Stimulated activated CD4-positive, alpha-beta T cell treated with anti-CD3 and anti-CD28 coated beads, Interleukin-2, amount 100 ng/mL, for 24 hours (primary cell): Measurements from ENCODE around the gene ATPAF1.

ENCODE experiments used
- DNase-seq, 2 donors: peaks; one replicate each; pipeline ENCODE4 v3.0.0-alpha.2; 2020

Gene ATPAF1

DNA sequence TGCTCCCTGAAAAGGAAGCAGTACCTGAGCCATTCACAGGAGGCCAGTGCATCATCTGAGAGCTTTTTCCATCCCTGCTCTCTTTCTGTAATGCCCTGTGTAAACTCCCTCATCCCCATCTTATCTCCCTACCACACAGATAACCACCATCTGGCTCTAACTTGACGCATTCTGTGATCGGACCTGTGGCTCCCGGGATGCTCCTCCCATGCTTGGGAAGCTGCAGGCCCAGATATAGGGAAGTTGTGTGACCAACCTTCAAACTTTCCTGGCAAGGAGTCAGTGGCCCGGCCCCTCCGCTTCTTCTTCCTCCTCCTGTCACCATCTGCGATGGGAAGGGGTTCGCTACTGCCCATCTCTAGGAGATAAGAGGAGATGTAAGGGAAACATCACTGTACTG, 85.2 kb downstream of the ATPAF1 start:
- no peak for DNase-seq
